GM21576 (cell line): Measurements from ENCODE around the gene NCAPH2.

ENCODE experiments used
- ATAC-seq: cut with Tn5 transposase; IDR thresholded peaks from one replicate; pipeline ENCODE4 v1.9.1; 2021; ENCODE audit warnings: mild to moderate bottlenecking, moderate library complexity; ENCODE audit not compliant: unreplicated experiment

The NCAPH2 gene

GRCh38 chr22:50569041-50569459, 61.0 kb downstream of the NCAPH2 start:
- no peak for ATAC-seq

DNA sequence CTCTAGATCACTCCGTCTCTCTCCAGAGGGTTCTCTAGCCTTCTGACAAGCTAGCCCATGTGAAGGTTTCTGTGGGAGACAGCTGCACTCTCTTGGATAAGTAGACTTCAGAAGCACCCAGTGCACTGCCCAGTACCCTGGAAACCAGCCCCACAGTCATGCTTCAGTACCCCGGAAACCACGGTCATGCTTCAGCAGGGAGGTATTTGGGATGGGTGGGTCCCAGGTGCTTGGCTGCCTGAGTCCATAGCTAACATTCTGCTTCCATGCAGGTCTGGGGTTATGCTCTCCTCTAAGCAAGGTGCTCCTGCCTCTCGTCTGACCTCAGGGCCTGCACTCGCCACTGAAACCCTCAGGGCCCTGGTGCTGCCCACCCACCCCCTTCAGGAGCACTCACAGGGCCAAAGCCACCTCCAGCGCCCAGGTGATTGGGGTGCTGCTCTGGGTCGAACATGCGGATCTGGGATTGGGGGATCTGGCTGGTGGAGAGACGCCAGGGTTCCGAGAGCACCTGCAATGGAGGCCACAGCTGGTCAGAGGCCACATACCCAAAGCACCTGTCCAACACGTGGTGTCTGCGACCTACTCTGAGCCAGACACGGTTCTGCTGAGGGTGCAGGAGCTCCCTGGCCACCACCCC, 62.0 kb downstream of the NCAPH2 start:
- no peak for ATAC-seq

DNA sequence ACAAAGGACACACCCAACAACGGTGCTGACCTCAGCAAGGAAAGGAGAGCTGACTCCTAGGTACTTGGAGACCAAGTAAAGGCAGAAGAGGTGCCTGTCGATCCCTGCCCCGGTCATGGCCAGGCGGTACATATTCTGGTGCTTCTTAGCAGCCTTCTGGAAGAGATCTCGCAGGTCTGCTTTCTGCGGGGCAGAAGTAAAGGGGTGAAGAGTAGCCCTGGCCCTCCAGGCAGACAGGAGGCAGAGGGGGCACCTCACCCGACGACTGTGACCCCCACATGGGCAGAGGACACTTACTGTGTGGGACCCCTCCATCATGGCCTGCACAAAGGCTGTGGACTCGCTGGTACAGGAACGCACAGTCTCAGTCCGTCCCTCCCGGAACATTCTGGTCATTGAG, 62.8 kb downstream of the NCAPH2 start:
- no peak for ATAC-seq

- no peak for ATAC-seq
Measured at GRCh38 chr22:50571264-50572175, 63.5 kb downstream of the NCAPH2 start.

- ATAC-seq = no peak
Measured at GRCh38 chr22:50572965-50573364, 64.9 kb downstream of the NCAPH2 start.

GRCh38 chr22:50573491-50574382, 65.7 kb downstream of the NCAPH2 start:
- no peak for ATAC-seq

DNA sequence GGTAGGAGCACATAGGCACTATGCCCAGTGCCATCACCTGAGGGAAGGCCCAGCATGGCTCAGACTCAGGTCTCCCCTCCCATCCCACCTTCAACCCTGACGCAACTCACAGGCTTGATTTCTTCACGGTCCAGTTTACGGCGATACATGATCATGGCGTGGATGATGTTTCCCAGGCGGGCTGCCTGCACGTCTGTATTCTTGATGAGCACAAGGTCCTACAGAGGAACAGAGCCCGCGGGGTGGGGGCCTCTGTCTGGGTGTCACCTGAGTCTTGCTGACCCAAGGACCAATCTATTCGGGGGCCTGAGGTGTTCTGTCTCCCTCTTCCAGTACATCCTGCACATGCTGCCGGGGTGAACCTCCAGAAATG, 66.3 kb downstream of the NCAPH2 start:
- ATAC-seq = no peak
